ENCODE results near the gene BTF3. TPM values are rescaled to one million over a fixed set of nuclear protein-coding genes. Genes with fewer than 3 reads are reported as not detected.
A peak's percentile ranks its signal among the peaks of the same experiment; 100 is the strongest.
"Not testable (repeated sequence)": the region's sequence is repeated elsewhere in the genome, so short reads cannot be mapped to it uniquely, and the experiment has no call there.

BTF3 gene
- 960 and 998 TPM in 2 replicates for total RNA-seq

DNA sequence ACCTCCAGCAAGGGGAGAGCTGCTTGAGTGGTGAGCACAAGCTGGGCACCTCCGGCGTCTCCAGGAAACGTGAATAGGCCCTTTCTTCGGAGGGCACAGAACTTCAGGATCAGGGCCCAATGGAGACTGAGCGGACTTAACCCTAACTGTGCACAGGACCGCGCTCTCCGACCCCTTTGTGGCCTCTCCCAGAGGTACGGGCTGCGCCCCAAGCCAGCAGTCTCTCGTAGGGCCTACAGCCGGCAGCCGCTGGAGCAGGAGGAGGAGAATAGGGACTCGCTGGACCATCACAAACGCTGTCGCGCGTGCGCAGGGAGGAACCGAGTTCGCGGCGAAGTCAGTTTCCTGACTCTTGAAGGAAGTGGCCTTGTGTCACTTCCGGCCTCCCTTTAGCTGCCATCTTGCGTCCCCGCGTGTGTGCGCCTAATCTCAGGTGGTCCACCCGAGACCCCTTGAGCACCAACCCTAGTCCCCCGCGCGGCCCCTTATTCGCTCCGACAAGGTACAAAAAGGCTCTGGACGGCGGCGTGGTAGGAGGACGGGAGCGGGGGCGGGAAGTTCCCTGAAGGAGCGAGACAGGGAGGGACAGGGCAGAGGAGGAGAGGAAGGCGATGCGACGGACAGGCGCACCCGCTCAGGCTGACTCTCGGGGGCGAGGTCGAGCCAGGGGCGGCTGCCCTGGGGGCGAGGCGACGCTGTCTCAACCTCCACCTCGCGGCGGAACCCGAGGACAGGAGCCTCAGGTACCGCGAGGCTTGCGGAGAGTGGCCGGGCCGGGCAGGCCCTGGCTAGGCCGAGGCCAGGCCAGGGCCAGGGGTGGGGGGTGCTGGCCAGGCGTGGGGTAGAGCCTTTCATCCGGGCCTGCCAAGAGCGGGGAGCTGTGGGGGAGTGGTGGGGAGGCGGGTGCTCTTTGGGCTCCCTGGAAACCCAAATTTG, at the start of gene BTF3:
Gene BTF3, plus strand, starts transcription at position 386 of the 936 bp plus-strand sequence. Its CDS starts 226 bp downstream, at position 612.
- Mint-ChIP-seq H3K27me3 (peaks cover 12% of the 10 kb centered on the region), H3K36me3 (ENCODE audit: low read depth) (peaks cover 40% of the 10 kb centered on the region), H3K9me3 (no peaks in the 10 kb centered on the region), H3K4me1 (peaks cover 30% of the 10 kb centered on the region), H3K4me3 (peak within 1 kb of the TSS; percentile 99), H3K27ac (peak within 1 kb of the TSS; percentile 100)
- peak; percentile 98 for DNase-seq
- intact Hi-C loops (cut with micrococcal nuclease), result loop anchor here (1.0 to 10.0 kb wide), 4 partner anchors 20 to 1269 kb away; partner anchors contain the start of genes ANKRA2, GFM2, NSA2 and UTP15

DNA sequence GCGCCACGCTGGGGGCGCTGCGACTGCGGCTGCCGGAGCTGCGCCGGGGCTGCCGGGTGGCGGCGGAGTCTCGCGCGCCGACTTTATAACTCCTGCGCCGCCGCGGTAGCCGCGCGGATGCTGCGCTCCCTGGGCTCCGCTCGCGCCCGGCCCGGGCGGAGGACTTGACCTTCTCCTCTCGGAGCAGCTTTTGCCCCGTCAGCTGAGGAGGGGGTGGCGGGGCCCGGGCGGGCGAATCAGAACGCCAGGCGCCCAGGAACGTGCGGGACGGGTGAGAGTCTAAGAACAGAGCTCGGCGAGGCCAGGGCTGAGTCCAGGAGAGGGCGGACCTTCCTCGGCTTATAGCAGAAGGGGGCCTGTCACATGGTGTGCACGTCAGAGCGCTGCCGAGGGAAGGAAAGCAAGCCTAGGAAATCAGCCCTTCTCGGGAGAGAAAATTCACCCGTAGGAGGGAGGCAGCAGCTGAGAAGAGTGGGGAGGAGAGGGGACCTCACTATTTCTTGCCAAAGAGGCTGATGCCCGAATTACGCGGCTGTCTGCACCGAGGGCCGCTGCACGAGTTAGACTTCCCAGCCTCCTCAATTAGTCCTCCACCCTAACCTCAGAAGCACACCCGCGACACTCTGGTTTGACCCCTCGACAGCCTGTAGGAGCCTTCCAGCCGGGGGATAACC, 49.6 kb upstream of the BTF3 start, which contains the start of gene FOXD1:
Gene FOXD1, minus strand, starts transcription at position 315 of the 674 bp plus-strand sequence. CDS start 415 bp downstream, outside the sequence.
- H3K27ac Mint-ChIP-seq, result peak within 1 kb of the TSS; percentile 70
- peak; percentile 75 for DNase-seq
- H3K36me3 Mint-ChIP-seq (ENCODE audit: low read depth), result peaks cover 3% of the 10 kb centered on the region
- peaks cover 6% of the 10 kb centered on the region for H3K9me3 Mint-ChIP-seq
- H3K4me1 Mint-ChIP-seq, result peaks cover 8% of the 10 kb centered on the region
- peak within 1 kb of the TSS; percentile 80 for H3K4me3 Mint-ChIP-seq
- intact Hi-C loops (cut with micrococcal nuclease), result loop anchor here (1.0 to 5.0 kb wide), 2 partner anchors 148 to 491 kb away; partner anchors contain the start of gene FCHO2
- peaks cover 74% of the 10 kb centered on the region for H3K27me3 Mint-ChIP-seq

- H3K9me3 Mint-ChIP-seq, result peaks cover 6% of the 10 kb centered on the region
- no peak overlapping the region for H3K27ac Mint-ChIP-seq
- intact Hi-C loops (cut with micrococcal nuclease), result loop anchor here (2.0 to 5.0 kb wide), 5 partner anchors 13 to 368 kb away; no protein-coding TSS in a partner anchor
- peaks cover 67% of the 10 kb centered on the region for H3K27me3 Mint-ChIP-seq
- peaks cover 3% of the 10 kb centered on the region for H3K36me3 Mint-ChIP-seq (ENCODE audit: low read depth)
- peak; percentile 53 for DNase-seq
- H3K4me3 Mint-ChIP-seq, result no peak overlapping the region
- H3K4me1 Mint-ChIP-seq, result peaks cover 6% of the 10 kb centered on the region
These were observed 48.1 kb upstream of the BTF3 start for GRCh38 chr5:73450137-73450536.

DNA sequence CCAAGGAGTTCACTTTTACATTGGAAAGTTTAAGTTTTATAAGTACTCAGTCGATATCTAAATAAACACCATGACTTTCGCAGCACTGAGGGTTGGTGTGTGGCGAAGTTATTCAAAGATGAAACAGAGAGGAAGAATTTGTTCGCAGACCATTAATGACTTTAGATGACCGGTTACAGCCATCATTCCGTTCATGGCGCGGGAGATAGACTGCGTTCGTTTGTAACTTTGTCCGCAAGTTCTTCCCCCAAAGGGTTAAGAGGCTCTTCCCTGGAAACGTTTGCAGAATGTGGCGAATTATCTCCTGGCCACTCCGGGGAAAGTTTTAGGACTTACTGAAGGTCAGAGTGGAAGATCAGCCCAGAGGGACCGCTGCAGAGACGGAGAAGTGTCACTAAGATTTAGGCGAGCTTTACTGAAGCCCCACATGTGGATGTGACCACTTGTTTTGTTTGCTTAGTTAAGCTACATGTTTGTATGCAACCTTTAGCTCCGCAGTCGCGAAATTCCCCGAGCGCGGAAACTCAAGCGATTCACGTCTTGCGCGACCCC, 47.5 kb upstream of the BTF3 start:
- DNase-seq, result no peak
- H3K4me3 Mint-ChIP-seq, result no peak overlapping the region
- peaks cover 3% of the 10 kb centered on the region for H3K36me3 Mint-ChIP-seq (ENCODE audit: low read depth)
- peak overlapping the region; percentile 51 for H3K27ac Mint-ChIP-seq
- intact Hi-C loops (cut with micrococcal nuclease), result loop anchor here (2.0 to 5.0 kb wide), 5 partner anchors 14 to 368 kb away; no protein-coding TSS in a partner anchor
- H3K27me3 Mint-ChIP-seq, result peaks cover 66% of the 10 kb centered on the region
- peaks cover 6% of the 10 kb centered on the region for H3K9me3 Mint-ChIP-seq
- H3K4me1 Mint-ChIP-seq, result peaks cover 6% of the 10 kb centered on the region

- Mint-ChIP-seq H3K4me1 (peaks cover 6% of the 10 kb centered on the region), H3K27ac (no peak overlapping the region), H3K4me3 (no peak overlapping the region), H3K27me3 (peaks cover 67% of the 10 kb centered on the region), H3K36me3 (ENCODE audit: low read depth) (peaks cover 3% of the 10 kb centered on the region), H3K9me3 (peaks cover 6% of the 10 kb centered on the region)
- DNase-seq, result peak; percentile 90
- intact Hi-C loops (cut with micrococcal nuclease), result loop anchor here (2.0 to 5.0 kb wide), 5 partner anchors 15 to 369 kb away; no protein-coding TSS in a partner anchor
These were observed 46.8 kb upstream of the BTF3 start for GRCh38 chr5:73451224-73452130.

- no peak for DNase-seq
- H3K4me1 Mint-ChIP-seq, result peaks cover 6% of the 10 kb centered on the region
- peaks cover 6% of the 10 kb centered on the region for H3K9me3 Mint-ChIP-seq
- H3K27me3 Mint-ChIP-seq, result peaks cover 64% of the 10 kb centered on the region
- peaks cover 3% of the 10 kb centered on the region for H3K36me3 Mint-ChIP-seq (ENCODE audit: low read depth)
- no peak overlapping the region for H3K27ac Mint-ChIP-seq
- intact Hi-C loops (cut with micrococcal nuclease), result loop anchor here (5.0 kb wide), 3 partner anchors 35 to 370 kb away; no protein-coding TSS in a partner anchor
- no peak overlapping the region for H3K4me3 Mint-ChIP-seq
These were observed 46.0 kb upstream of the BTF3 start for GRCh38 chr5:73452215-73452614.

GRCh38 chr5:73454379-73455036, 43.7 kb upstream of the BTF3 start:
- Mint-ChIP-seq H3K36me3 (ENCODE audit: low read depth) (peaks cover 3% of the 10 kb centered on the region), H3K4me3 (no peak overlapping the region), H3K27ac (no peak overlapping the region), H3K4me1 (peaks cover 2% of the 10 kb centered on the region), H3K27me3 (peaks cover 55% of the 10 kb centered on the region), H3K9me3 (peaks cover 6% of the 10 kb centered on the region)
- intact Hi-C loops (cut with micrococcal nuclease), result loop anchor here (5.0 kb wide), 3 partner anchors 37 to 372 kb away; no protein-coding TSS in a partner anchor
- peak; percentile 78 for DNase-seq

GRCh38 chr5:73456462-73456861, 41.8 kb upstream of the BTF3 start:
- not testable (repeated sequence) for H3K36me3 Mint-ChIP-seq (ENCODE audit: low read depth)

GRCh38 chr5:73459366-73459765, 38.9 kb upstream of the BTF3 start:
- H3K27ac Mint-ChIP-seq, result no peak overlapping the region
- no peaks in the 10 kb centered on the region for H3K4me1 Mint-ChIP-seq
- DNase-seq, result no peak
- no peaks in the 10 kb centered on the region for H3K9me3 Mint-ChIP-seq
- intact Hi-C loops (cut with micrococcal nuclease), result no loop called here
- no peaks in the 10 kb centered on the region for H3K36me3 Mint-ChIP-seq (ENCODE audit: low read depth)
- peaks cover 42% of the 10 kb centered on the region for H3K27me3 Mint-ChIP-seq
- H3K4me3 Mint-ChIP-seq, result no peak overlapping the region

More at GRCh38 chr5:73456462-73456861, 41.8 kb upstream of the BTF3 start:
- H3K27ac Mint-ChIP-seq; DNase-seq; H3K4me1 Mint-ChIP-seq; H3K9me3 Mint-ChIP-seq; intact Hi-C loops (cut with micrococcal nuclease); H3K4me3 Mint-ChIP-seq: not testable (repeated sequence)
- H3K27me3 Mint-ChIP-seq, result peaks cover 52% of the 10 kb centered on the region

GRCh38 chr5:73460133-73460532, 38.1 kb upstream of the BTF3 start:
- Mint-ChIP-seq H3K4me1 (no peaks in the 10 kb centered on the region), H3K27me3 (peaks cover 39% of the 10 kb centered on the region), H3K36me3 (ENCODE audit: low read depth) (no peaks in the 10 kb centered on the region), H3K9me3 (no peaks in the 10 kb centered on the region), H3K27ac (no peak overlapping the region), H3K4me3 (no peak overlapping the region)
- DNase-seq, result no peak
- intact Hi-C loops (cut with micrococcal nuclease), result no loop called here

- intact Hi-C loops (cut with micrococcal nuclease), result no loop called here
- Mint-ChIP-seq H3K27ac (no peak overlapping the region), H3K4me3 (no peak overlapping the region), H3K9me3 (no peaks in the 10 kb centered on the region), H3K4me1 (no peaks in the 10 kb centered on the region), H3K27me3 (peaks cover 34% of the 10 kb centered on the region), H3K36me3 (ENCODE audit: low read depth) (no peaks in the 10 kb centered on the region)
- no peak for DNase-seq
These were observed 34.1 kb upstream of the BTF3 start for GRCh38 chr5:73464016-73464745.

DNA sequence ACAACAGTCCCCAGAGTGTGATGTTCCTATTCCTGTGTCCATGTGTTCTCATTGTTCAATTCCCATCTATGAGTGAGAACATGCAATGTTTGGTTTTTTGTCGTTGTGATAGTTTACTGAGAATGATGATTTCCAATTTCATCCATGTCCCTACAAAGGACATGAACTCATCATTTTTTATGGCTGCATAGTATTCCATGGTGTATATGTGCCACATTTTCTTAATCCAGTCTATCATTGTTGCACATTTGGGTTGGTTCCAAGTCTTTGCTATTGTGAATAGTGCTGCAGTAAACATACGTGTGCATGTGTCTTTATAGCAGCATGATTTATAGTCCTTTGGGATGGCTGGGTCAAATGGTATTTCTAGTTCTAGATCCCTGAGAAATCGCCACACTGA, 29.6 kb upstream of the BTF3 start:
- H3K4me1 Mint-ChIP-seq; H3K4me3 Mint-ChIP-seq; DNase-seq; H3K27ac Mint-ChIP-seq; H3K36me3 Mint-ChIP-seq (ENCODE audit: low read depth); H3K9me3 Mint-ChIP-seq; intact Hi-C loops (cut with micrococcal nuclease): not testable (repeated sequence)
- H3K27me3 Mint-ChIP-seq, result peaks cover 25% of the 10 kb centered on the region
